D341Med (cell line): ENCODE measurements around the gene SSH2.
"Not testable (repeated sequence)": the region's sequence is repeated elsewhere in the genome, so short reads cannot be mapped to it uniquely, and the experiment has no call there.

Source experiments
- DNase-seq: peaks from one replicate; pipeline ENCODE4 v3.0.0; 2012; ENCODE audit warnings: low spot score

SSH2 gene

DNA sequence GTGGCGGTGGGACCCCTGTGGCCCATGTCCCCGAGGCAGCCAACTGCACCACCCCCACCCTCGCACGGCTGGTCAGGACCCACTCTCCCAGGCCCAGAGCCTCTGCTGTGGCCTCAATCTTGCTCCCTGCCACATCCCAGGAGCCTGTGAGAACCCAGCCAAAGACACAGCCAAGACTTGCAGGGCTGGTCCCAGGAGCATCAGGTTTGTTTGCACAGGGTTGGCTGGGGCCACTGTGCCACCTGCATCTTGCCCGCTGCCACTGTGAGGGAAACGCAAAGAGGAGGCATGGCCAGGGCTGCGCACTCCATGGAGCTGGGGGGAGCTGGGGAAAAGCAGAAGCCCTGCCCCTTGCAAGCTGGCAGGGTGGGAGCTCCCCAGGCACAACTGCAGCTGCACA, 92.5 kb downstream of the SSH2 start:
- no peak for DNase-seq

DNA sequence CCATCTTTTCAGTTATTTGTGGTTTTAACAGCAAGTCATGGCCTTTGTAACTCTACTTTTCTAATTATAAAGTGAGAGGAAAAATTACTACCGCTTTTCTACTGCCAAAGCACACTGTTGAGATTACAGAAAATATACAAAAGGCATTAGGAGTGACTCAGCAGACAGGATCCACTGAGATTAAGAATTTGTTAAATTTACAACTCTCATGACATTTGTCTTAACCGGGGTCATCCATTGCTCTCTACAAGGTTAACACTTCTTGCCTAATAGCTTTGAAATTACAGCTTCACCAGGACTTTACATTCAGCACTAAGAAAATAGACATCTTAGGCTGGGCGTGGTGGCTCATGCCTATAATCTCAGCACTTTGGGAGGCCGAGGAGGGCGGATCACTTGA, 93.4 kb downstream of the SSH2 start:
- DNase-seq: no peak

DNA sequence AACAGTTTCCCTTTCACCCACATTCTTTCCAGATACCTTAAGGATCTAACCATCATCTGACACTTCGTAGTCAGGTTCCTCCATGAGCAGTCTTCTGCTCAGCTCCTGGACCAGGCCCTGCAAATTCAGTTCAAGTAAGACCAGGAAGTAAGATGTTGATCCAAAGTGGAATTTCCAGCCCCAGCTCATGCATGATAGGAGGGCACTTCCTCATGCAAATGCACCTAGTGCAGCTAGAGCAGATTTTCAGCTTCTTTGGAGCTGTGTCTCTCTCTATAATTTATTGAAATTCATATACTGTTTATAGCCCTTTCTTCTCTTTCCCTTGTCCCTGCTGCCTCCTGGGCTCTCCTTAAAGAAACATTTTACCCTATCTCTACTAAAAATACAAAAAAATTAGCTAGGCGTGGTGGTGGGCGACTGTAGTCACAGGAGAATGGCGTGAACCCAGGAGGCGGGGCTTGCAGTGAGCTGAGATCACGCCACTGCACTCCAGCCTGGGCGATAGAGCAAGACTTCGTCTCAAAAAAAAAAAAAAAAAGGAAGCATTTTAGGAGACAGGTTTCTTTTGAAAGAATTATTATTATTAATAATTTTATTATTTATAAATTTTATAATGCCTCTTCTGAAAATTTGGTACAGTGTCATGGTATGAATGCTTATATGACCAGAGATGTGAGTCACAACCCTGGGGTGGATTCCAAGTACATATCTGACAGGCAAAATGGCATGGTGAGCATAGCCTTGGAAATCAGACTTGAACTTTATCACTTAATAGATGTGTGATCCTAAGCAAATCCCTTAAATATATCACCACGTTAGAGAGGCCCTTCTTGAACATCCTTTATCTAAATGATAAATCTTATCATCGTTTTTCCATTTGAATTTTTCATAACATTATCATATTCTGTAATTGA, 94.3 kb downstream of the SSH2 start:
- DNase-seq: no peak

DNA sequence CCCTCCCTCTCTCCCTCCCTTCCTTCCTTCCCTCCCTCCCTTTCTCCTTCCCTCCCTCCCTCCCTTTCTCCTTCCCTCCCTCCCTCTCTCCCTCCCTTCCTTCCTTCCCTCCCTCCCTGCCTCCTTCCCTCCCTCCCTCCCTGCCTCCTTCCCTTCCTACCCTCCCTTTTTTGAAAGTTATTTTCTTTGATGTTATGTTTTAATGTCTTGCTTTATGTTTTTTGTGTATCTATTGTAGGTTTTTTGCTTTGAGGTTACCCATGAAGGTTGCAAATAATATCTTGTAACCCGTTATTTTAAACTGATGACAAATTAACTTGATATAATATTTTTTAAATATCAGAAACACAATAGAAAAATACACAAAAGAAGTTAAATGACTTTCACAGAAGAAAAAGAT, 96.2 kb downstream of the SSH2 start:
- DNase-seq: no peak

DNA sequence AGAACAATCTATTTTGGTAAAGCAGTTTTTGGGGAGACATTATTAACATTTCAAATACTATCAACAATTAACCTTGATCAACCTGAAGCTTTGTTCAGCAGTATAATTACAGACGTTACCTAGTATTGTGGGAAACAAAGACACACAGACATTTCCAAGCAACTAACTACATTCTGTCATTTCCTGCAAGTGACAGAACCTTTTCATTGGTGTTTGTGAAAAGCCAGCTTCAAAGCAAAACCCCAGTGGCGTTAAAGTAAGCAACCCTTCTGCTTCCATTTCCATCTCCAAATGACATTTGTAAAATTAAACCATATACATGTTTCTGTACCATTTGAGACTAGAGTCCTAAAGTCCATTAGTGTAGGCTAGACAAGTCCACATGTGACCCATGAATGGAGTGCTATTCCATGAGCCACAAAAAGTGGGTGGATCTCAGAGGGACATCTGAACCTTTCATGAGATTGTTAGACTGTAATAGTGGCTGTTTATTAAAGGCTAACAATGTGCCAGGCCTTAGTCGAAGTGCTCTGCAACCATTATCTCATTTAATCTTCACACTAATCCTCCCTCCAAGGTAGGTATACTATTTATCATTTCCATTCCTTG, 101.2 kb downstream of the SSH2 start:
- no peak for DNase-seq

DNA sequence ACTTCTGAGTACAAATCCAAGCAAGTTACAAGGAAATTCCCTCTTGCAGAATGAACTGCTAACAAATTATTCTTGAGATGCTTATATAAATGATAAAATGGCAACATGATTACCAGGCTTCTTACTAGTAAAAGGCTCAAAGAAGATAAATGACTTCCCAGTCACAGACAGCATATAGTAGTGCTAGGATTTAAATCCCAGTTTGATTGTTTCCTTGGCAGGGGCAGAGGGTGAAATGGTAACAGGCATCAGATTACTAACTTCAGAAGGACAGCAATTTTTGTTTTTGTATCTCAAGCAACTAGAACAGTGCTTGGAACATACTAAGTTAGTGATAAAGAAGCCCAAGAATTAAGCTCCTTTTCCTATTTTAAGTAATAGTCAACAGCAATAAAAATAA, 102.8 kb downstream of the SSH2 start:
- DNase-seq: no peak

DNA sequence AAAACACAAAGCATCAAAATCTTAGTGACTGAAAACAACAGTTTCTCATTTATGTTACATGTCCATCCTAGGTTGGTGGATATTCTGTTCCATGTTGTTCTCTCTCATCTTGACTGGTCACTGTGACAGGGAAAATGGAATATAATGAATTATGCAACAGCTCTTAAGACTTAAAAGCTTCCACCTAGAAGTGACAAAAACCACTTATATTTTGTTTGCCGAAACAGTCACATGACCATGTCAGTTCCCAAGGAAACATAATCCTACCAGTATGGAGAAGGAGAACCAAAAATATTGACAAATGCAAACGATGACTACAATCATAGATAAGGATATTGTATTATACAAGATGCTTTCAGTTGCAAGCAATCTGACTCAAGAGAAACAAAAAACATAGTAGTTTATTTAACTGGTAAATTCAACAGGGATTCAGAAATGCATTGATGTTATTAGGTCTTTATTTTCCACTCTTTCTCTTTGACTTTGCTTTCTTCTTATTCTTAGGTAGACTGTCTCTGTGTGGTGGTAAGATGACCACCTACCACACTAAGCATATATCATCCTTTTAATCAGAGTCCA, 103.8 kb downstream of the SSH2 start:
- DNase-seq: no peak

DNA sequence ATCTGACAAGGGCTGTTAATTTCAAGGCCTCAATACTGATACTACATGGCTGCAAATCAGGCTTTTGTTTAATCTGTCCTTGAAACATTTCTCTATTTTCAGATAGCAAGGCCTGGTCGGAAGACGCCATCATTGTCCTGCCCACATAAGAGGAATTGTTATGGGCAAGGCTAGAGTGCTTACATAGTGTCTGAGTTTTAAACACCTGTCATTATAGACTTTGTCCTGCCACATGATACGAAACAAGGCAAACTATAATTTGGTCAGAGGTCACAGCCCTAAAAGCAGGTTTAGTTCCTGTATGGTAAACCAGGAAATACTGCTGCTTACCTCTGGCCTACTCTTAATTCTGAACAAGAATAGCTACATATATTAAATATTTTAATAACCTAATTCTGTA, 104.4 kb downstream of the SSH2 start:
- no peak for DNase-seq

DNA sequence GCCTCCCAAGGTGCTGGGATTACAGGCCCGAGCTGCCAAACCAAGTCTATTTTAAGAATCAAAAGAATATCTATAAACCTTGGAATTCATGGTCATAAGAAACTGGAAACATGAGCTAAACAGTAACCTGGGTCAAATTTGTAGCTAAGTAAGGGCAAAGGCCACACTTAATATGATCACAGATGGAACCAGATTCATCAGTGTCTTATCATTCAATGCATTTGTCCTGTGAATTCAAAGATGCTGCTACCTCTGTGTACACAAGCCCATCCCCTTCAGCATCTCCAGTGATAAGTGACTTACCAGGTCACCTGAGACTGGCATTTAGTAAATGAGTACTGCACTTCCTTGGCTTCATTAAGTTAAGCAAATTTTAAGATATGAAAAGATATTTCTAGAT, 108.1 kb downstream of the SSH2 start:
- no peak for DNase-seq

DNA sequence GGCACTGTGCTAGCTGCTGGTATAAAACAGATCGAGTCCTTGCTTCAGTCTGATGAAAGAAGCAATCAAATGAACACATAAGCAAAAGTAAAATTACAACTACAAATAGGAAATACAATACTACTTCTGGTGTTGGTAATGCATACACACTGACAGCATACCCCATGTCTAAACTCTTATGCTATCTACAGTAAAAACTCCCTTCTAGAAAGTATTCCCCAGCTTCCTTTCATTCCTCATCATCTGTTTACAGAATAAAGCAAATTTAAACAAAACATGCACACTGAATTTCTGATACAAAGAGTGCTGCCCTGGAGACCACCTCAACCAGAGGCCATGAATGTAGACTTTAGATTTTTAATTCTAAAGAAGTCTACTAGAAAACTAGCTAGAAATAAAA, 109.6 kb downstream of the SSH2 start:
- DNase-seq: no peak

DNA sequence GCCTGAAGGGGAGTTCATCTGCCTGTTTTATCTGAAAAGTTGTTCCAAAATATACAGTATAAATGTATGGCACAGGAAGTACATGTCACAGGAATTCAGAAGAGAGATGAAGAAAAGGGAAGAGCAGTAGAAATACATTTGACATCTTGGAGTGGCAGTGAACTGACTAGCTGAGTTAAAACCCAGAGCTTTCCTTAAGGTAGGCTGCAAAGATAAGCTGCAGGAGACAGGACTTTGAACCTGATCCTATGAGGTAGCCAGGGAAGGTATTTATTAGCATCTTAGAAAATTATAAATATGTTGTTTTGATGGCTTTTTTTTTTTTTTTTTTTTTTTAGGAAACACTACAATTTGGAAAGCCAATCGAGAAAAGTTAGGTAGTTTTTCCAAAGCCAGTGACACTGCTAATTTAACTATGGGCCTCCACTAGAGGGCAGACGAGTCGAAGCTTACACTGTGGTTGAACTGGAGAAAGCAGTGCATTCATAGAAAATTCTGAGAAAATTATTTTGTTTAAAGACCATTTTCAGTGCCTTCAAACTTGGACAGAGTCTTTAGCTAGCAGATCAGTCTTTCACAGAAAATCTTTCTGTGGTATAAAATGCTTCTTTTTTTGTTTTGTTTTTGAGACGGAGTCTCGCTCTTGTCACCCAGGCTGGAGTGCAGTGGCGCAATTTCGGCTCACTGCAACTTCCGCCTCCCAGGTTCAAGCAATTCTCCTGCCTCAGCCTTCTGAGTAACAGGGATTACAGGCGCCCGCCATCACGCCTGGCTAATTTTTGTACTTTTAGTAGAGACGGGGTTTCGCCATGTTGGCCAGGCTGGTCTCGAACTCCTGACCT, 122.3 kb downstream of the SSH2 start:
- peak; percentile 80 for DNase-seq

DNA sequence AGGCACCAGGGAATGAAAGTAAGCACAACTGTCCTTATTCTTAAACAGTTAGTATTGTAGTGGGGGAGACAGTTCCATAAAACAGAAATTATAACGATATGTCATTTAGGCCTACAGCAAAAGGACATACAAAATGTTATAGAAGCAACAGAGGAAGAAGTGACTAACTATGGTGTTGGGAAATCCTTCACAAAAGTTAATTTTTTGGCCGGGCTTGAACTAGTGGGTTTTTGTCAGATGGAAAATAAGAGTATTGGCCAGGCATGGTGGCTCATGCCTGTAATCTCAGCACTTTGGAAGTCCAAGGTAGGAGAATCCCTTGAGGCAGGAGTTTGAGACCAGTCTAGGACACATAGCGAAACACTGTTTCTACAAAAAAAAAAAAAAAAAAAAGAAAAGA, 127.8 kb downstream of the SSH2 start:
- no peak for DNase-seq

DNA sequence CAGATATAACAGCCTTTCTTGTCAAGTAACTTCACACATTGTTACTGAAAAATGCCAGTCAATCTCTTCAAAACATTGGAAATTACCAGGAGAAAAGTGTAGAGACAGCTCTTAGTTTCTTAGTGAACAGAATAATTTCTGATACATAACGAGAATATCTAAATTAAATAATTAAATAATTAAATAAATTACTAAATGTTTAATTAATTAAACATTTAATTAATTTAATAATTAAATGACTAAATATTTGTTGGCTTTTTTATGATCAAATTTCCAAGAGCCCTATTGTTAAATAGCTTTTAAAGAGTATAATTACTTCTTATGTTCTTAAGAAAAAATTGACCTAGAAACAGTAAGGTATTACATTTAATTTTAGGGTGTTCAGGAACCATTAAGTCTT, 129.6 kb downstream of the SSH2 start:
- DNase-seq: no peak

DNA sequence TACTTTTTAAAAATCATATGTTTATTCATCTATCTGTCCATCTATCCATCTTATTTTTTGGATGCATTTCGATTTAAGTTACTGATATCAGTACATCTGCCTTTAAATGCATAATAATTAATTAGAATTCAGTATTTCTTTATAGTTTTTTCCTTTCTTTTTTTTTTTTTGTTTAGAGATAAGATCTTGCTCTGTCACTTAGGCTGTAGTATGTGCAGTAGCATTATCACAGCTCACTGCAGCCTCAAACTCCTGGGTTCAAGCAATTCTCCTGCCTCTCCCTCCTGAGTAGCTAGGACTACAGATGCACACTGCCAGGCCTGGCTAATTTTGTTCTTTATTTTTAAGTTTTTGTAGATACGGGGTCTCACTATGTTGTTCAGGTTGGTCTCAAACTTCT, 133.4 kb downstream of the SSH2 start:
- DNase-seq: no peak

DNA sequence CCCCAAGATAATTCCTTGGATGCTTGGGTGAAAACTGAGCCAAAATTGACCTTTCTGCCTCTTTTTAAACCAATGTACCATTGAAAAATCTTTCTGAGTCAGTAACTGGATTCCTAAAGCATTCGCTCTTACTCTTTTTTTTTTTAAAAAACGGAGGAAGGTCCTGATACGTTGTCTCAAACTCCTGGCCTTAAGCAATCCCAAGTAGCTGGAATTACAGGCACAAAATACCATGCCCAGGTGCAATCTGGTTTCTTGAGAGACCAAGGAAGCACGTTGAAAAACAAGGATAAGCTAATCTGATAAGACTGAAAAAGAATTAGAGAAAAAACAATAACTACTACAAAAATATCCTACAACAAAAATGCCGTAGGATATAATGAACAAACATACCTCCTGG, 136.5 kb downstream of the SSH2 start:
- no peak for DNase-seq

DNA sequence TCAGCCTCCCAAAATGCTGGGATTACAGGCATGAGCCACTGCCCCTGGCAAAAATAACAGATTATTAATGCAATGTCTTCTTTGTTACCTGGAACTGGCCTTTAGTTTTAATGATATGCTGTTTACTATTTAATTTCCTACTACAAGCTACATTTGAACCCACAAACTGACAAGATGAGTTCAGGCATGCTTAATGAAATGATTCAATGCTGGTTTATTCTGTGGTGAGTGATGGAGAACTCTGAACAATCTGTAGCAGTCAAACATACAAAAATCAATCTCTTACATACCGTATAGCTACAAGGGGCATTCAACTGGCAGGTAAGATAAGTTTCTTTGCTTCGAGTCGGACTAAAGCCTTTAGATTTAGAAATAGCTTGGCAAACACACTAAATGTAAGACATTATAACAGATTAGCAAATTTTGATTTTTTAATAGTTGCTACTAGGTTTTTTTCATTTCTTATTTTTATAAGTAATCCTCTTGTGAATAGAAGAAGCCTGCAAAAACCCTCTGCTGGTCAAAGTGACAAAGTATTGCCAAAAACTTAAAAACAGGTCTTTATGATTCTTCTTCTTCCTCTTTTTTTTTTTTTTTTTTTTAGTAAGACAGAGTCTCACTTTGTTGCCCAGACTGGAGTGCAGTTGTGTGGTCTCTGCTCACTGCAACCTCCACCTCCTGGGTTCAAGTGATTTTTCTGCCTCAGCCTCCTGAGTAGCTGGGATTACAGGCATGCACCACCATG, 138.5 kb downstream of the SSH2 start:
- no peak for DNase-seq

DNA sequence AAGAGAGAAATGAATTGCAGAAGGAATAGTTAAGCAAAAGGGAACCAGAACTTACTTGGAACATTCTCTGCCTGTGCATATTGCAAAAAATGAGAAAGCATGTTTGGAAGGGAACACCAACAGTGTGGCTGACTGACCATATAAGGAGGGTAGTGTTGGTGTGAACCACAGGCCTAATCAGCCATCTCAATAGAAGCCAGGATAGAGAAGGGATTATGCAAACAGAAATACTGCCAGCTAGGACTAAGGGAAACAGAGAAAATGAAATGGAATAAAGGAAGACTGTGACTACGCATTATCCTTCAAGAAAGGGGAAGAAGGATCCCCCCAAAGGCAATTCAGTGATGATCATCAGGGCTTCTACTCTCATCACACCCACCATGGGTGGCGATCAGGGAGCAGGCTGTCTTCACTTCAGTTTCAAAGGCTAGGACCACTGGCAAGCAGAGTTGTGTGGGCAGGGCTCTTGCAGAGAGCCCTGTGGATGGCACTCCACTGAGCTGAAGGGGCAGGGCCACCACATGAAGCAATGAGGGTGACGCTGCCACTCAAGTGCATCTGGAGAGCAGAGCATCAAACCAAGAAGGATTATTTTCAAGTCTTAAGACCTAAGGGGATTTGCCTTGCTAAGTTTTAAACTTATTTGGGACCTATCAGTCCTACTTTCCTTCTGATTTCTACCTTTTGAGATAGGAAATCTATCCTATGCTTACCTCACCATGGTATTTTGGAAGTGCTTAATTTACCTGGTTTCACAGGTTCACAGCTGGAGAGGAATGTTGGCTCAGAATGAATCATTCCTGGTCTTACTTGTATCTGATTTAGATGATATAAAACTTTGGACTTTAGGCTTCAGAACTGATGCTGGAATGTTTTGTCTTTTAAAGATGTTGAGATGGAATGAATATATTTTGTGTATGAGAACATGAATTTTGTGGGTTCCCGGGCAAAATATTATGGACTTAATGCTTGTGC, 140.5 kb downstream of the SSH2 start:
- DNase-seq: no peak

DNA sequence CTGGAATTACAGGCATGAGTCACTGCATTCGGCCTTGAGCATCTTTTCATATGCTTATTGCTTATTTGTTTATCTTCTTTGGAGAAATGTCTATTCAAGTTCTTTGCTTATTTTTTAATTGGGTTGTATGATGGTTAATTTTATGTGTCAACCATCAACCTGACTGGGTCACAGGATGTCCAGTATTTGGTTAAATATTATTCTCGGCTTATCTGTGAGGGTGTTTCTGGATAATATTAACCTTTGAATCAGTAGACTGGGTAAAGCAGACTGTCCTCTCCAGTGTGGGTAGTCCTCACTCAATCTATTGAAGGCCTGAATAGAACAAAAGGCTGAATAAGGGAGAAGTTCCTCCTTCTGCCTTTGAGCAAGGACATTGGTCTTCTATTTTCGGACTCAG, 142.0 kb downstream of the SSH2 start:
- no peak for DNase-seq

DNA sequence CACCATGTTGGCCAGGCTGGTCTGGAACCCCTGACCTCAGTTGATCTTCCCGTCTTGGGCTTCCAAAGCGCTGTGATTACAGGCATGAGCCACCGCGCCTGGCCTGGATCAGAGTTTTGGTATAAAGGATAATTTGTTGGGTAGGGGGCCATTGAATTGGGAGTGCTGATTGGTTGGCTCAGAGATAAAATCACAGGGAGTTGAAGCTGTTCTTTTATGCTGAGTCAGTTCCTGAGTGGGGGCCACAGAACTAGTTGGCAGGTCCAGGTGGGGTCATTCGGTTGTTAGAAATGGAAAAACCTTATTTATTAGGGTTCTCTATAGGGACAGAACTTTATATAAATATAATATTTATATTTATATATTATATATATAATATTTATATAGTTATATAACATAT, 147.1 kb downstream of the SSH2 start:
- DNase-seq: no peak

DNA sequence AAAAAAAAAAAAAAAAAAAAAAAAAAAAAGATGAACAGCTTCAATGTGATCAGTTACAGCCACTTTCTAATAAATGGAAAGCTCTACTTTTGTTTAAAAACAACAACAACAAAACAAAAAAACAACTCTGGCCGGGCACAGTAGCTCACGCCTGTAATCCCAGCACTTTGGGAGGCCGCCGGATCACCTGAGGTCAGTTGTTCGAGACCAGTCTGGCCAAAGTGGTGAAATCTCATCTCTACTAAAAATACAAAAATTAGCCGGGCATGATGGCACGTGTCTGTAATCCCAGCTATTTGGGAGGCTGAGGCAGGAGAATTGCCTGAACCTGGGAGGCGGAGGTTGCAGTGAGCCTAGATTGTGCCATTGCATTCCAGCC, 150.2 kb downstream of the SSH2 start:
- DNase-seq: not testable (repeated sequence)
